Renal pelvis (tissue), 4 donors: Measurements from ENCODE around the gene KLF13. TPM values are rescaled to one million over a fixed set of nuclear protein-coding genes. Genes with fewer than 3 reads are reported as not detected.

Experiments used
- DNase-seq: peaks from one replicate; pipeline ENCODE4 v3.0.0-alpha.2; 2013
- polyA plus RNA-seq, 3 donors: library from polyadenylated mRNA; unstranded; fragments of 120-200 nt; gene quantifications; one replicate each; pipeline ENCODE4 v1.2.1, GENCODE V29; 2013; ENCODE audit not compliant: insufficient read length in 3 of 3

Gene KLF13
- polyA plus RNA-seq, 3 donors = 69.1 to 71.2 (median 71.0) TPM

DNA sequence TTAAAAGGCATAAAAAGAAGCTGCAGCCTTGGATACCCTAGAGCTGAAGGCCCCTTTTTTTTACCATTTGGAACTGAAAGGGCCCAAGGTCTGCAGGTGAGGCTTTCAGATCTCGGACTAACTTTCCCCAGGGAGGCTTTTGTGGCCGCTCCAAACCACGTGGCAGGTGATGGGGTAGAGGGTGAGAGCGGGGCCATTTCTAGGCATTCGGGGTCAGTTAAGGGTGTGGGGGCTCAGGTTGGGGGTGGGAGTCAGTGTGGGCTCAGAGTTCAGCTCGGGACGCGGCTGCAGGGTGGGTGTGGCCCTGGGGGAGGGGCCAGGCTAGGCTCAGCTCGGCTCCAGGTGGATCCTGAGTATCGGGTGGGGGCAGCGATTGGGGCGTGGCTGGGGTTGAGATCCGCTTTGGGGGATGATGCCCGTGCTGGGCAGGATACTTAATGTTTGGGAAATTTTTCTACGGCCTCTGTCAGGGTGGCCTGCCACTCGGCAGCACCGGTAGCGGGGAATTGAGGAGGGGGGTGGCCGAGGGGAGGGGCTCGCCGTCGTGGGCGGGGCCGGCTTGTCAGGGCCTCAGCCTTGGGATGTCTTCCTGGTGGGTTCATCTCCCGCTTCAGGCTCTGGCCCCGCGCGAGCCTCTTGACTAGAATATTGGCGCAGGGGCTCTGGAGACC, 2.5 kb downstream of the KLF13 start:
- DNase-seq = no peak

DNA sequence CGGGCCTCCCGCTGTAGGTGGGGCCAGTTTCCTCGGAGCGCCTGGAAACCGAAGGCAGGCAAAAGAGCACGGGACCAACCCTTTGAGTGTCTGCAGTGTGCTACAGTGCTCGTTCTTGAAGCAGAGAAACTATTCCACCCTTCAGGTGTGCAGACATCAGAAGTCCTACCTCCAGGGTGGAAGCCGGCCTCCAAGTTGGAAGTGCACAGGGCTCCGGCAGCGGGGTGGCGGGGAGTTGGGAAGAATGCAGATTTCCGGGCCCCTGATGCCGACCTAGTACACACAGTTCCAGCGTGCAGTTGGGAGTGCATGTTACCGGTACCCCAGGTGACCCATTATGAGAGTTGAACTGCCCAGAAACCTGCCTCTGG, 3.0 kb downstream of the KLF13 start:
- no peak for DNase-seq

DNA sequence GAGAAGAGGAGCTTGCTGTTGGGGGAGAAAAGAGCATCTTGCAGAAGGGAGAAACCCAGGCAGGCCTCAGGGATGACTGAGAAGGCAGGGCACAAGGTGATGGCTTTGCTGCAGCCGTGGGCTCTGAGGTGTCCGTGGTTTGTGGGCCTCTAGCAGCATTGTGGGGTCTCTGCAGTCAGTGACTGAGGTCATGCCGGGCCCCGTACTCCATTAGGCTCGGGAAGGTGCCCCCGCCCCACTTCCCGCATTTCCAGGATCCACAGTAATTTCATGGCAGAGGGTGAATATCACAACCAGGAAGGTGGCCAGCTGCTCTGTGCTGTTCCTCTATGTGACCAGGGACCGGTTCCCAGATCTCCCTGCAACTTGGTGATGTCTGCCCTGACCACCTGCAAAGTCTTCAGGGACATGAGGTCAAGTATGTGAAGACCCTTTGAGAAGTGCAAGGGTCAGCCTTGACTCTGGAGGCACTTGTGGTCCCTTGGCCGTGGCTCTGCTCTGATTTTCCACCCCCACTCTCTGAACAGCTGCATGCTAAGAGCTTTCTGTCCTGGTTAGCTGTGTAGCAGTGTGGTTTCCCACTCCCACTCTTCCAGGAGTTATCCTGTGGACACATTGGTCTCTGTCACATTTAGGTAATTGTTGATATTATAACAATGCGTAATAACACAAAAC, 3.6 kb downstream of the KLF13 start:
- DNase-seq = no peak

- DNase-seq = no peak
Measured at GRCh38 chr15:31330836-31331235, 4.2 kb downstream of the KLF13 start.

DNA sequence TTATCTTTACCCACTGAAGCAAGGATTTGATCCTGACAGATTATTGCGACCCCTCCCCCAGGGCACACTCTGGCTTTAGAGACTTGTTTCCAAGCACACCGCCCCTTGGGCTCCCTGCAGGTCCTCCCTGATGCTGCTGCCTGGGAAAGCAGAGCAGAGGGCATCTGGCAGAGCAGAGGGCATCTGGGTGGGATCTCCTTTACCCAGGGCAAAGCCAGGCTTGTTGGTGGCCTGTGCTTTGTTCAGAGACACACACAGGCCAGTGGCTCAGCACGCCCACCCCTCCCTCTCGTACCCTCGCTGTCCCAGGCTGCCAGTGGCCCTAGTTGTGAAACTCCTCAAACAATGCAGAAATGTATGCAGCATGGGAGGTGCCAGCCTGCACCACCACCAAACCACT, 4.8 kb downstream of the KLF13 start:
- DNase-seq = no peak

DNA sequence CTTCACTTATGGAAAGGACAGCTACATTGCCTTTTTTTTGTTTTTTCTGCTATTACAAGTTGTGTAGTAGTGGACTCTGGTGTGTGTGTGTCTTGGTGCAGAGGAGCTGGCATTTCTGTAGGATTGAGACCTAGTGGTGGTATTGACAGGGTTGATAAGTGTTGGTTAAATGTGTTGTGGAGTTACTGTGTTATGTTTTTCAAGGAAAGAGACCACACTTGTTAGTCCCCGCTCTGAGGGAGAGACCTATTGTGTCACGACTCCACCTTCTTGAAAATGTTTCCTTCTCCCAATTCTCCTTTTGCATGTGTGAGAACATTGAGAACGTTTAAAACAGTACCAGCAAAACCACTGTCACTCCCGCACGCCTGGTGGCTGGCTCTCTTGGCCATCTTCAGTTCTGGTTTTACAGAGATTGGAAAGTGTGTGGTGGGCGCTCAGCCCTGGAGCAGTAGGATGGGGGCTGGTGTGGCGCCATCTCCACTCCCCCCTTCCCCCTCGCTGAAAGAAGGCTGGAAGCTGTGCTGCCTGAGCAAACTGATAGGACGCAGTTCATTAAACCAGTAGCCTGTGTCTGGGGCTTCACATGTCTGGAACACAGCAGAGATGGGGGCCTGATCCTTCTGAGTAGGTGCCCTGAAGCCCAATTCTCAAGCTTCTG, 5.5 kb downstream of the KLF13 start:
- no peak for DNase-seq

- no peak for DNase-seq
Measured at GRCh38 chr15:31332681-31333071, 6.0 kb downstream of the KLF13 start.

- no peak for DNase-seq
Measured at GRCh38 chr15:31333119-31333518, 6.5 kb downstream of the KLF13 start.

GRCh38 chr15:31333820-31334219, 7.2 kb downstream of the KLF13 start:
- DNase-seq = no peak

DNA sequence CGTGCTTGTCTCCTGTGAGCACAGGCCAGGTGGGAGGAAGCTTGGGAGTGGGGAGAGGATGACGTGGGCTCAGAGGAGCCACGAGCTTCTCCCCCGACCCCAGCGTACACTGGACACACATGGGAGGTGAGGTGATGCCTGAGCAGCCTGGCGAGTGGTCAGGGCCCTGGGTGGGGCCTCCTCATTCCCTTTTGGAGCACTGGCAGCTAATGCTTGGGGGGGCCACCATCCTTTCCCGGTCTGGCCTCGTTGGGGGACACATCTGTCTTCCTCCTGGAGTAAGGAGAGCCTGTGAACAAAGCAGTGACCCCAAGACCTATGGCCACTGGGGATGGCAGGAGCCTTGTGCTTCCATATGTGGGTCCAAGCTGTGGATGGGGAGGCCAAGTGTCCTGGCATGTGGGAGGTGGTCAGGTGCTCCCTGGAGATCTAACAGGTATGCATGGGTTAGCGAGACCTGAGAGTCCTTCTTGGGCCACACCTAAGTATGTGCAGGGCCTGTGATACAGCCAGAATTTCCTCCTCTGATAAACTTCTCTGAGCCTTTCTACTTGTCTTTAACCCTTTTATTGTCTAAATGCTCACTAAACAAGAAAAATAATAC, 9.5 kb downstream of the KLF13 start:
- no peak for DNase-seq

DNA sequence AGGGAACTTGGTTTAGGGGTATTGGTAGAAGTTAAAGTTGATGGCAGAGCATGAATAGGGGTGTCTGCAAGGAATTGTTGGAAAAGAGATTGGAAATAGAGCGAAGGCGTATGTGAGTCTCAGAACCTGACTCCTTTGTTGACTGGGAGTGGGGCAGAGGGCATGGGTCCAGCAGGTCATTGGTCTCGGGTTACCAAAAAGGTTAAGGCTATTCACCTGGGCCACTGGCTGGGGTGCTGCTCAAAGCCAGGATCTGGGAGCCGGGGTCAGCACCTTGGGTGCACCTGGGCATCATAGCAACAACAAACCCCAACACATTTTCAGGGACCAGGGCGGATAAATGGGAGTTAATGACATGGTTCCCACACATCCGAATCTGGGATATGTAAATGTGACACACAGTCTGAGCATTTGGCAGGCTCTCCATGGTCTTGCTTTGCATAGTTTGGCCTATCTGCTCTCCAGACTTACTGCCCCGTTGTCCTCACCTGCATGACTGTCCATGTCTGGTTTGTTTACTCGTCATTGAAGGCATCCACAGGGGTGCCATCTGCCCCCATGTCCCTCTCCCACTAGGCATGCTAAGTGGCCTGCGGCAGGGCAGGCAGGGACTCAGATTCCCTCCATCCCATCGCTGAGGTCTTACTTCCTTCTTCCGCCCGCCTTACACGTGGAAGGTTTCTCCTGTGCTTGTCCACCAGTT, 10.1 kb downstream of the KLF13 start:
- no peak for DNase-seq

DNA sequence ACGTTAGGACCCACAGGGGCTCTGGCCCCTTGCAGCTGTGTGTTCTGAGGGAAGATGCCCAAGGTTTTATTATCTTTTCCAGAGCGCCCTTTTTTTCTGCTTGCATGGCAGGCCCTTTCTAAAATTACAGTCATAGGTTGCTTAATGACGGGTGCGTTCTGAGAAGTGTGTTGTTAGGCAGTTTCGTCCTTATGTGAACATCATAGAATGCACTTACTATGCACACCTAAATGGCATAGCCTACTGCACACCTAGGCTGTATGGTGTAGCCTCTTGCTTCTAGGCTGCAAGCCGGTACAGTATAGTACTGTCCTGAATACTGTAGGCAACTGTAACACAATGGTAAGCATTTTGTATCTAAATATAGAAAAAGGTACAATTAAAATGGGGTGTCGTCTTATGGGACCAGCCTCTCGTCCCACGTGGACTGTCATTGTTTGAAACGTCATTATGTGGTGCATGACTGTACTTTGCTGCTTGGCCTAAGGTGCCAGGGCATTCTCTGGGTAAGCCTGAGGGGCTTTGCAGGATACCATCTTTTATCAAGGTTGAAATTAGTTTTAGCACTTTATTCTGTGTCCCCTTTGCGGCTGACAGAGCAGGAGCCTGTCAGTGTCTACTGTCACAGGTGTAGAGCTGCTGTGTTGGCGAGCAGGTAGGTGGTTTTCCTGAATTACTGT, 10.9 kb downstream of the KLF13 start:
- no peak for DNase-seq

- no peak for DNase-seq
Measured at GRCh38 chr15:31338318-31338878, 11.8 kb downstream of the KLF13 start.

- DNase-seq = peak; percentile 91
Measured at GRCh38 chr15:31338879-31339557, 12.4 kb downstream of the KLF13 start.

GRCh38 chr15:31339558-31339895, 12.9 kb downstream of the KLF13 start:
- DNase-seq = no peak

- no peak for DNase-seq
Measured at GRCh38 chr15:31340047-31340446, 13.4 kb downstream of the KLF13 start.

DNA sequence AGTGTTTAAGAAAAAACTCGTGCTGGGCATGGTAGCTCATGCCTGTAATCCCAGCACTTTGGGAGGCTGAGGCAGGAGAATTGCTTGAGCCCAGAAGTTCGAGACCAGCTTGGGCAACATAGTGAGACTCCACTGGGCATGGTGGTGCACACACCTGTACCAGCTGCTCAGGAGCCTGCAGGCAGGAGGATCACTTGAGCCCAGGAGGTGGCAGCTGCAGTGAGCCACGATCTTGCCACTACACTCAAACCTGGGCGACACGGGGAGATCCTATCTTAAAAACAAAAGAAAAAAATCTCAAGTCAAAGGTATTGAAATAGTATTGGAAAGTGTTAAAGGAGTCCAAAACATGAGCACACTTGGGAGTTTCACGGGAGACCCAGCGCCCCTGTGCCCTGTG, 14.0 kb downstream of the KLF13 start:
- no peak for DNase-seq

DNA sequence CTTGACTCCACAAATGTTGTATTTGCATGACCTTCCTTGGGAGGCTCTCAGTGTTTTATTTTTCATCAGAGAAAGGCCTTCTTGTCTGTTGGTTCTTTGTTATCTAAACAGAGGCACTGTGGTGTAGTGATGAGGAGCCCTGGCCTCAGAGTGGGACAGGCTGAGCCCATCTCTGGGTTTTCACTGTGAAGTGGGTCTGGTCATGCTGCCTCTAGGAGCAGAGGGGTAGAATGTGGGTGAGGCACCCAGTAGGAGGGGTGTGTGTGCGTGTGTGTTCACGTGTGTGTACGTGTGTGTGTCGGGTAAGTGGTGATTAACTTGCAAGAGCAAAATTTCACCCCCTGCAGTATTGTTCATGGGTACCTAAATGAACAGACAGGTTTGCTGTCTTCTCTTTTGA, 14.4 kb downstream of the KLF13 start:
- DNase-seq = no peak

DNA sequence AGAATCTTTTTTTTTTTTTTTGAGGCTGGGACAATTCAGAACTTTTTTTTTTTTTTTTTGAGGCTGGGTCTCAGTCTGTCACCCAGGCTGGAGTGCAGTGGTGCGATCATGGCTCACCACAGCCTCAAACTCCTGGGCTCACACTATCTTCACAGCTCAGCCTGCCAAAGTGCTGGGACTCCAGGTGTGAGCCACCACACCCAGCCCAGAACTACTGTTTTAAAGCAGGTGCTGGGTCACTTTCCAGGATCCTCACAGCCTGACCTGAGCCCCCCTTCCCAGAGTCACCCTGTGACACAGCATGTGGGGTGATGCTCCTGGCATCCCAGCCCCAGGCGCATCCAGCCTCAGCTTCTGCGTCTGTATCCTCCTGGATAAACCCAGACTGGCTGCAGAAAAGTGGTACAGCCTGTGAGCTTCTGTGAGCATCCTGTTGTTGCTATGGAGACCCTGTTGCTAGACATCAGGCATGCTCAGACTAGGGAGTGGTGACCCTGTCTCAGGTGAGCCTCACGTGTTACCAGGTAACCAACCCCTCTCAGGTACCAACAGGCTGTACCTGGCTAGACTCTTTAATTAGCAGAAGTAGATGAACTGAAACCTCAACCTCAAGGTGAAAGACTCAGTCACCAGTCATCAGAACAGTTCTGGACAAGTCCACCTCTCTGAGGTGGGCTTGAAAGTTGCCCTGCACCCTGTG, 15.0 kb downstream of the KLF13 start:
- no peak for DNase-seq

GRCh38 chr15:31342381-31342780, 15.7 kb downstream of the KLF13 start:
- DNase-seq = no peak
